Dendritic cell treated with granulocyte-macrophage colony-stimulating factor and Interleukin-4, amounts not matched to agents 40 ng/mL and 50 ng/mL, for 4 days (primary cell): ENCODE results near the gene NOXO1.
"Not testable (repeated sequence)": the region's sequence is repeated elsewhere in the genome, so short reads cannot be mapped to it uniquely, and the experiment has no call there.

Experiments used
- H3K27ac Mint-ChIP-seq: one replicate; pipeline ENCODE4 v1.8.0; 2022; ENCODE audit warnings: mild to moderate bottlenecking, mixed read lengths
- H3K27me3 Mint-ChIP-seq: one replicate; pipeline ENCODE4 v1.8.0; 2022; ENCODE audit warnings: mild to moderate bottlenecking, mixed read lengths
- H3K36me3 Mint-ChIP-seq: one replicate; pipeline ENCODE4 v1.8.0; 2022; ENCODE audit warnings: low read depth, mixed read lengths
- H3K4me1 Mint-ChIP-seq: one replicate; pipeline ENCODE4 v1.8.0; 2022; ENCODE audit warnings: low read depth, mixed read lengths
- H3K4me3 Mint-ChIP-seq: one replicate; pipeline ENCODE4 v1.8.0; 2022; ENCODE audit warnings: mild to moderate bottlenecking, moderate library complexity, mixed read lengths
- H3K9me3 Mint-ChIP-seq: one replicate; pipeline ENCODE4 v1.8.0; 2022; ENCODE audit warnings: mixed read lengths
- intact Hi-C: fragments of 100-400 bp; cut with micrococcal nuclease; formaldehyde crosslinking; loops from one replicate; pipeline ENCODE4 v1.15.0; 2022

The NOXO1 gene

DNA sequence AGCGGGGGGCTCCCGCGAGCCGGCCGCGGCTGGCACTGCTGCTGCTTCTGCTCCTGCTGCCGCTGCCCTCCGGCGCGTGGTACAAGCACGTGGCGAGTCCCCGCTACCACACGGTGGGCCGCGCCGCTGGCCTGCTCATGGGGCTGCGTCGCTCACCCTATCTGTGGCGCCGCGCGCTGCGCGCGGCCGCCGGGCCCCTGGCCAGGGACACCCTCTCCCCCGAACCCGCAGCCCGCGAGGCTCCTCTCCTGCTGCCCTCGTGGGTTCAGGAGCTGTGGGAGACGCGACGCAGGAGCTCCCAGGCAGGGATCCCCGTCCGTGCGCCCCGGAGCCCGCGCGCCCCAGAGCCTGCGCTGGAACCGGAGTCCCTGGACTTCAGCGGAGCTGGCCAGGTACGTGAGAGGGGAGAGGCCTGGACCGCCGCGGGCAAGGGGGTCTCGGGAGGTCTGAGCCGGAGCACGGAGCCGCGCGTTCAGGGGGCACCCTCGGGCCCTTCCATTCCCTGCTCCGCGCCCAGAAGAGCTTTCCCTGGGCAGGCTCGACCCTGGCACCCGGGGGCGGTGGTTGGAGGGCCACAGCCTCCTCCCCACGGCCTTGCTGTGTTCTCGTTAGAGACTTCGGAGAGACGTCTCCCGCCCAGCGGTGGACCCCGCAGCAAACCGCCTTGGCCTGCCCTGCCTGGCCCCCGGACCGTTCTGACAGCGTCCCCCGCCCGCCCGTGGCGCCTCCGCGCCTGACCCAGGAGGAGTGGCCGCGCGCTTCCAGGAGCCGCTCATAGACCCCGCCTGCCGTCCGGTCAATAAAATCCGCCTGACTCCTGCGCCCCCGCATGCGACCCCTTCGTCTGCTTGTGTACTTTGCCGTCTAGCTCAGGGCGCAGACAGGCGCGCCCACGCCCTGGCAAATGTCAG, 38.9 kb upstream of the NOXO1 start:
- Mint-ChIP-seq H3K4me1 (peaks cover 42% of the 10 kb centered on the region), H3K36me3 (no peaks in the 10 kb centered on the region), H3K9me3 (no peaks in the 10 kb centered on the region), H3K27ac (no peak overlapping the region), H3K4me3 (peak overlapping the region; percentile 35), H3K27me3 (peaks cover 67% of the 10 kb centered on the region)
- intact Hi-C loops = no loop called here

- intact Hi-C loops = no loop called here
- no peak within 1 kb of the TSS for H3K27ac Mint-ChIP-seq
- H3K4me3 Mint-ChIP-seq = peak within 1 kb of the TSS; percentile 35
- H3K36me3 Mint-ChIP-seq = no peaks in the 10 kb centered on the region
- peaks cover 61% of the 10 kb centered on the region for H3K27me3 Mint-ChIP-seq
- no peaks in the 10 kb centered on the region for H3K9me3 Mint-ChIP-seq
- H3K4me1 Mint-ChIP-seq = peaks cover 42% of the 10 kb centered on the region
Measured at GRCh38 chr16:2019518-2019920, 38.2 kb upstream of the NOXO1 start, which contains the start of gene NPW. Gene NPW, plus strand, starts transcription at chr16:2019785.

DNA sequence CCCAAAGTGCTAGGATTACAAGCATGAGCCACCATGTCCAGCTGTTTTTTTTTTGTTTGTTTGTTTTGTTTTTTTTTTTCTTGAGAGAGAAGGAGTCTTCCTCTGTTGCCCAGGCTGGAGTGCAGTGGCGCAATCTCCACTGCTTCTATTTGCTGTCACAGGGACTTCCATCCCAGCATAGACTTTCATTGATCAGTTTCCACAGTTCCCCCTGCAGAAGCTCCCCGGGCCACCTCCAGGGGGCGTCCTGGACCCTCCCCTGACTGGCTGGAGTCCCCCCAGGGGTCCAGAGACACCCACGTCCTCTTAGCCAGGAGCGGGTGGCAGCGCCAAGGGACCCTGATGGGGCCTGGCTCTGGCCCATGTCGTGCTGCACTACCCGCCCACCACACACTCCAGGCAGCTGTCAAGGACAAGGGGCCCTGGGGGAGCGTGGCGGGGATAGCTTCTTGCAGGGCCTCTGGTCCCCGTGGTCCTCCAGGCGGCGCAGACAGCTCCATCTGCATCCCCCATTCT, 35.2 kb upstream of the NOXO1 start:
- Mint-ChIP-seq H3K36me3 (no peaks in the 10 kb centered on the region), H3K27ac (peak overlapping the region; percentile 57), H3K9me3 (no peaks in the 10 kb centered on the region), H3K27me3 (peaks cover 43% of the 10 kb centered on the region), H3K4me3 (no peak overlapping the region), H3K4me1 (peaks cover 20% of the 10 kb centered on the region)
- intact Hi-C loops = no loop called here

DNA sequence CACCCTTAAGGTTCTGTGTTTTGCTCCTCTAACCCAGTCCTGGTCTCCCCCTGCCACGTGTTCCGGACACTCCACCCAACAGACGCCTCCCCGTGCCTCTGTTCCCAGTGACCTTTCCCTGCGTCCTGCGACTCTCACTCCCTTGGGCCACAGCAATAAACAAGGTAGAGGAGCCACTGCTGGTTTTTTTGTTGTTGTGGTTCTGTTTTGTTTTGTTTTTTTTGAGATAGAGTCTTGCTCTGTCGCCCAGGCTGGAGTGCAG, 34.6 kb upstream of the NOXO1 start:
- Mint-ChIP-seq H3K27ac (peak overlapping the region; percentile 57), H3K36me3 (no peaks in the 10 kb centered on the region), H3K4me3 (no peak overlapping the region), H3K4me1 (peaks cover 20% of the 10 kb centered on the region), H3K9me3 (no peaks in the 10 kb centered on the region), H3K27me3 (peaks cover 37% of the 10 kb centered on the region)
- intact Hi-C loops = no loop called here

GRCh38 chr16:2015117-2015946, 34.1 kb upstream of the NOXO1 start:
- H3K27me3 Mint-ChIP-seq = peaks cover 32% of the 10 kb centered on the region
- no peaks in the 10 kb centered on the region for H3K36me3 Mint-ChIP-seq
- intact Hi-C loops = no loop called here
- H3K9me3 Mint-ChIP-seq = no peaks in the 10 kb centered on the region
- H3K27ac Mint-ChIP-seq = peak overlapping the region; percentile 57
- peaks cover 18% of the 10 kb centered on the region for H3K4me1 Mint-ChIP-seq
- H3K4me3 Mint-ChIP-seq = no peak overlapping the region

DNA sequence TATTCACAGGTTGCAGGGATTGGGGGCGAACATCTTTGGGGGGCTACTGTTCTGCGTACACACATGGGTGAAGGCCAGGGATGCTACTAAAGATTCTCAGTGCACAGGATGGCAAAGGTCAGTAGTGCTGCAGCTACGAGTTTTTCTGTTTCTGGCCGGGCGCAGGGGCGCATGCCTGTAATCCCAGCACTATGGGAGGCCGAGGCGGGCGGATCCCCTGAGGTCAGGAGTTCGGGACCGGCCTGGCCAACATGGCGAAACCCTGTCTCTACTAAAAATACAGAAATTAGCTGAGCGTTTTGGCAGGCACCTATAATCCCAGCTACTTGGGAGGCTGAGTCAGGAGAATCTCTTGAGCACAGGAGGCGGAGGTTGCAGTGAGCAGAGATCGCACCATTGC, 32.3 kb upstream of the NOXO1 start:
- Mint-ChIP-seq H3K27ac (no peak overlapping the region), H3K4me3 (no peak overlapping the region), H3K27me3 (peaks cover 15% of the 10 kb centered on the region), H3K36me3 (peaks cover under 1% of the 10 kb centered on the region), H3K4me1 (peaks cover 22% of the 10 kb centered on the region), H3K9me3 (no peaks in the 10 kb centered on the region)
- intact Hi-C loops = no loop called here

- Mint-ChIP-seq H3K36me3 (peaks cover 17% of the 10 kb centered on the region), H3K4me1 (peaks cover 40% of the 10 kb centered on the region)
- H3K27me3 Mint-ChIP-seq, intact Hi-C loops, H3K27ac Mint-ChIP-seq, H3K4me3 Mint-ChIP-seq, H3K9me3 Mint-ChIP-seq: not testable (repeated sequence)
Measured at GRCh38 chr16:2011726-2012125, 30.5 kb upstream of the NOXO1 start.

- peak within 1 kb of the TSS; percentile 81 for H3K4me3 Mint-ChIP-seq
- peak within 1 kb of the TSS; percentile 92 for H3K27ac Mint-ChIP-seq
Measured at GRCh38 chr16:2009791-2010510, 28.7 kb upstream of the NOXO1 start, which contains the start of gene ZNF598. Gene ZNF598, minus strand, starts transcription at chr16:2009821.

DNA sequence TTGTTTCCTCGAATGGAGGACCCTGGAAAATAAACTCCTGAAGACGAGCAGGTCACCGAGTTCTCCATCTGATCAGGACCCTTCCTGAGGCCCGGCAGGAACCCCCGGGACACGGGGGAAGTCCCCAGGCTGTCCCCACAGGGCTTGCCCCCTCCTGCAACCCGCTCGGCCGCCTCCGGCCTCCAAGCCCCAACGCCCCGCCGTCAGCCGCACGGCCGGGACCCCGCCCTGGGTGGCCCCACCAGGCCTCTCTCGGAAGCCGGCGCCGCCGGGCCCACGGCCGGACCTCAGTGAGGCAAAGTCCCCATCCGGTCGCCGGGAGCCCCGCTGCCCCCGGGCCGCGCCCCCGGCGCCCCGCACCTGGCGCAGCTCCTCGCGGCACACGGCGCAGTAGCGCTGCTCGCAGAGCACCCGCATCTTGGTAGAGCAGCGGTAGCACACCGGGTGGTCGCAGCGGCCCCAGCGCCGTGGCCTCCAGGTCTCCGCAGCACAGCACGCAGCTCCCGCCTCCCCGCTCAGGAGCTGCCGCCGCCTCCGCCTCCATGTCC, 28.0 kb upstream of the NOXO1 start:
- Mint-ChIP-seq H3K27ac (peak overlapping the region; percentile 92), H3K4me1 (peaks cover 55% of the 10 kb centered on the region)
- intact Hi-C loops = no loop called here

More at GRCh38 chr16:2009791-2010510, 28.7 kb upstream of the NOXO1 start, which contains the start of gene ZNF598:
- intact Hi-C loops = no loop called here
- Mint-ChIP-seq H3K9me3 (no peaks in the 10 kb centered on the region), H3K36me3 (peaks cover 33% of the 10 kb centered on the region), H3K27me3 (peaks cover 2% of the 10 kb centered on the region), H3K4me1 (peaks cover 48% of the 10 kb centered on the region)

DNA sequence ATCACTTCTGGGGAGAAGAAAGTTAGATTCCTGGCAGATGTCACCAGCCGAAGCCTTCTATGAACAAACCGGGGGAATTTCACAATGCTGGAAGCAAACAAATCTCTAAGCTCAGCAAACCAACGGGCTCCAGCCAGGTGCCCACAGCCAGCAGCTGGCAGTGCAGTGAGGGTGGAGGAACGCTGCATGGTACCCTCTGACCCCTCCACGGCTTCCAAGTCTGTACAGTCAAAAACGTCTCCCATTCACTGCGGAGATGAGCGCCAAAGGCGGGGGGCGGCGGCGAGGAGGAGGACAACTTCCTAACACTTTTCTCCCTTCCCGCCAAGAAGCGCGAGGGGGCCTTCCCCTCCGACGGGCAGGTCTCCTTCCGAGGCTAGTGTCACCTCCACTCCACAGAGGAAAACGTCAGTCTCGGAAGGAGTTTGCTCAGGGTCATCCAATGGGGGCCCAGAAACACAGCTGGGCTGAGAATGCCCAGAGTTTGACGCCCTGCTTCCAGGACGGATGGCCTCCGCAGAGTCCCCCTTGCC, 27.4 kb upstream of the NOXO1 start:
- H3K27me3 Mint-ChIP-seq = peaks cover 2% of the 10 kb centered on the region
- peaks cover 59% of the 10 kb centered on the region for H3K4me1 Mint-ChIP-seq
- peaks cover 40% of the 10 kb centered on the region for H3K36me3 Mint-ChIP-seq
- intact Hi-C loops = no loop called here
- H3K27ac Mint-ChIP-seq = peak overlapping the region; percentile 73
- peak overlapping the region; percentile 81 for H3K4me3 Mint-ChIP-seq
- no peaks in the 10 kb centered on the region for H3K9me3 Mint-ChIP-seq

More for the DNA sequence above, 28.0 kb upstream of the NOXO1 start:
- Mint-ChIP-seq H3K36me3 (peaks cover 40% of the 10 kb centered on the region), H3K9me3 (no peaks in the 10 kb centered on the region), H3K27me3 (peaks cover 2% of the 10 kb centered on the region), H3K4me3 (peak overlapping the region; percentile 81)

DNA sequence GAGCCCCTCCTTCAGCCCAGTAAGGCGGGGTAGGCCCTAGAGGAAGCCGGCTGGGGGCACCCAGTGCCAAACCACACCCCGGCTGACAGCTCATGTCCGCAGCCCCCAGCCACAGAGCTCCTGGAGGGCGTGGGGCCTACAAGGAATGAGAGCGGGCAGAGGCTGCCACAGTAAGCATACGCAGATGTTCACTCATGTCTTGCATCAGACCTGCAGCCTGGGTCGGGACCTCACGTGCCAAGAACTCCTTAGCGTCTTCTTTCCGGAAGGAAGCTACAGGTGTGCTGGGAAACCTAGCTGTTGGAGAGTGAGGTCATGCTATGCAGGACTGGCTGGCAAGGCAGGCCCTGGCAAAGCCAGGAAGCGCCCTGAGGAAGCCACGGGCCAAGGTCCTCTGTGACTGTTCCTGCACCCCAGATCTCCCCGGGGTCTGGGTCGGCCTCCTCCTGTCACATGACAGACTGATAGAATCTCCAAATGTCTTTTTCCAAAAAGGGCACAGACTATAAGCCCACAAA, 26.8 kb upstream of the NOXO1 start:
- Mint-ChIP-seq H3K9me3 (no peaks in the 10 kb centered on the region), H3K4me1 (peaks cover 59% of the 10 kb centered on the region), H3K4me3 (peak overlapping the region; percentile 81), H3K36me3 (peaks cover 45% of the 10 kb centered on the region), H3K27ac (peak overlapping the region; percentile 73), H3K27me3 (peaks cover 2% of the 10 kb centered on the region)
- intact Hi-C loops = no loop called here

GRCh38 chr16:2007081-2007836, 26.0 kb upstream of the NOXO1 start:
- intact Hi-C loops = no loop called here
- peaks cover 2% of the 10 kb centered on the region for H3K27me3 Mint-ChIP-seq

More at GRCh38 chr16:2007081-2007836, 26.0 kb upstream of the NOXO1 start:
- Mint-ChIP-seq H3K36me3 (peaks cover 53% of the 10 kb centered on the region), H3K4me3 (peak overlapping the region; percentile 81), H3K9me3 (no peaks in the 10 kb centered on the region), H3K4me1 (peaks cover 59% of the 10 kb centered on the region), H3K27ac (peak overlapping the region; percentile 73)
